ENCODE measurements around the gene EGF.

Gene EGF

GRCh38 chr4:110042545-110043517, 130.1 kb downstream of the EGF start:
- DNase-seq: no peak

GRCh38 chr4:110046588-110047049, 133.9 kb downstream of the EGF start:
- no peak for DNase-seq

- peak; percentile 47 for DNase-seq
Measured at GRCh38 chr4:110049951-110050925, 137.6 kb downstream of the EGF start.

- peak; percentile 61 for DNase-seq
Measured at GRCh38 chr4:110055158-110055768, 142.6 kb downstream of the EGF start.

- DNase-seq: peak; percentile 5
Measured at GRCh38 chr4:110058677-110059076, 146.0 kb downstream of the EGF start.

GRCh38 chr4:110059556-110060191, 147.0 kb downstream of the EGF start:
- DNase-seq: peak; percentile 51

- no peak for DNase-seq
Measured at GRCh38 chr4:110061076-110061475, 148.4 kb downstream of the EGF start.
